GM21360 (cell line): Measurements from ENCODE around the gene CA10.

Experiments used
- ATAC-seq: cut with Tn5 transposase; IDR thresholded peaks from one replicate; pipeline ENCODE4 v1.9.1; 2021; ENCODE audit warnings: mild to moderate bottlenecking, moderate library complexity; ENCODE audit not compliant: unreplicated experiment

Gene CA10

GRCh38 chr17:52147872-52148271 is 10.6 kb downstream of the CA10 start:
- ATAC-seq, result no peak

- ATAC-seq, result no peak
Measured at GRCh38 chr17:52147431-52147830, 11.1 kb downstream of the CA10 start.

- no peak for ATAC-seq
Measured at GRCh38 chr17:52145476-52145875, 13.0 kb downstream of the CA10 start.

- no peak for ATAC-seq
Measured at GRCh38 chr17:52143542-52143941, 15.0 kb downstream of the CA10 start.

GRCh38 chr17:52140601-52141000 is 17.9 kb downstream of the CA10 start:
- ATAC-seq, result no peak

- no peak for ATAC-seq
Measured at GRCh38 chr17:52138752-52139151, 19.8 kb downstream of the CA10 start.

- ATAC-seq, result no peak
Measured at GRCh38 chr17:52138350-52138749, 20.2 kb downstream of the CA10 start.

- ATAC-seq, result no peak
Measured at GRCh38 chr17:52136166-52136565, 22.3 kb downstream of the CA10 start.

GRCh38 chr17:52134641-52135040 is 23.9 kb downstream of the CA10 start:
- no peak for ATAC-seq

GRCh38 chr17:52128721-52129120 is 29.8 kb downstream of the CA10 start:
- no peak for ATAC-seq

GRCh38 chr17:52124993-52125392 is 33.5 kb downstream of the CA10 start:
- no peak for ATAC-seq

- no peak for ATAC-seq
Measured at GRCh38 chr17:52124561-52124960, 34.0 kb downstream of the CA10 start.

- no peak for ATAC-seq
Measured at GRCh38 chr17:52120465-52120864, 38.0 kb downstream of the CA10 start.

GRCh38 chr17:52110923-52111581 is 47.5 kb downstream of the CA10 start:
- no peak for ATAC-seq

GRCh38 chr17:52106638-52107261 is 51.8 kb downstream of the CA10 start:
- ATAC-seq, result no peak

- no peak for ATAC-seq
Measured at GRCh38 chr17:52106072-52106471, 52.4 kb downstream of the CA10 start.

GRCh38 chr17:52105591-52105990 is 52.9 kb downstream of the CA10 start:
- ATAC-seq, result no peak

- no peak for ATAC-seq
Measured at GRCh38 chr17:52096056-52096455, 62.5 kb downstream of the CA10 start.

- ATAC-seq, result no peak
Measured at GRCh38 chr17:52084176-52084575, 74.3 kb downstream of the CA10 start.

GRCh38 chr17:52079496-52079895 is 79.0 kb downstream of the CA10 start:
- no peak for ATAC-seq

- ATAC-seq, result no peak
Measured at GRCh38 chr17:52071712-52072111, 86.8 kb downstream of the CA10 start.

- ATAC-seq, result no peak
Measured at GRCh38 chr17:52064791-52065211, 93.7 kb downstream of the CA10 start.

- ATAC-seq, result no peak
Measured at GRCh38 chr17:52049496-52049895, 109.0 kb downstream of the CA10 start.
